ENCODE data around the gene KIF4A.

DNA sequence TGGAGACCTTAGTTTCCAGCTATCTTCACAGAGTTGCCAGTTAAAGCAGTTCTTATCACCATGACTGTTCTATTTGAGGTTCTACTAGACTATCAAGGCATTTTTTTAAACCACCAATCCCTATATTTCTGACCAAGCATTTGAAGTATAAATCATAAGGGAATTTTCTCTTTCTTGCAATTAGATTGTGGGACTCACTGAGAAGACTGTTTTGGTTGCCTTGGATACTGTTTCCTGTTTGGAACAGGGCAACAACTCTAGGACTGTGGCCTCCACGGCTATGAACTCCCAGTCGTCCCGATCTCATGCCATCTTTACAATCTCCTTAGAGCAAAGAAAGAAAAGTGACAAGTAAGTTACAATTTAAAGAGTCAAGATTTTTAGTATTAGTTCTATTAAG lies 11.8 kb downstream of the KIF4A start:
- TF ChIP-seq, protein P1, sequence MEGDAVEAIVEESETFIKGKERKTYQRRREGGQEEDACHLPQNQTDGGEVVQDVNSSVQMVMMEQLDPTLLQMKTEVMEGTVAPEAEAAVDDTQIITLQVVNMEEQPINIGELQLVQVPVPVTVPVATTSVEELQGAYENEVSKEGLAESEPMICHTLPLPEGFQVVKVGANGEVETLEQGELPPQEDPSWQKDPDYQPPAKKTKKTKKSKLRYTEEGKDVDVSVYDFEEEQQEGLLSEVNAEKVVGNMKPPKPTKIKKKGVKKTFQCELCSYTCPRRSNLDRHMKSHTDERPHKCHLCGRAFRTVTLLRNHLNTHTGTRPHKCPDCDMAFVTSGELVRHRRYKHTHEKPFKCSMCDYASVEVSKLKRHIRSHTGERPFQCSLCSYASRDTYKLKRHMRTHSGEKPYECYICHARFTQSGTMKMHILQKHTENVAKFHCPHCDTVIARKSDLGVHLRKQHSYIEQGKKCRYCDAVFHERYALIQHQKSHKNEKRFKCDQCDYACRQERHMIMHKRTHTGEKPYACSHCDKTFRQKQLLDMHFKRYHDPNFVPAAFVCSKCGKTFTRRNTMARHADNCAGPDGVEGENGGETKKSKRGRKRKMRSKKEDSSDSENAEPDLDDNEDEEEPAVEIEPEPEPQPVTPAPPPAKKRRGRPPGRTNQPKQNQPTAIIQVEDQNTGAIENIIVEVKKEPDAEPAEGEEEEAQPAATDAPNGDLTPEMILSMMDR (IDR thresholded peaks at IDR 0.05), result no peak
- TF ChIP-seq POLR2A (IDR thresholded peaks at IDR 0.05), result no peak
